ENCODE measurements around the gene CLDN14.

- TF ChIP-seq CTCF (IDR thresholded peaks at IDR 0.05; ENCODE audit: low read depth, low read length) (no peak), POLR2A (IDR thresholded peaks at IDR 0.05; ENCODE audit: extremely low read depth, insufficient read length) (no peak), MYC (IDR thresholded peaks at IDR 0.05; ENCODE audit: low read depth, low read length) (no peak), MAX (IDR thresholded peaks at IDR 0.05; ENCODE audit: low read depth, low read length) (no peak)
These were observed 9.6 kb downstream of the CLDN14 start for GRCh38 chr21:36470294-36470693.

Measured in NB4 (cell line).